SU-DHL-6 (cell line): ENCODE data around the gene FN1.

Experiments
- H2AFZ ChIP-seq: fragments of 200-600 bp; sonication (generic); 2 replicates; pipeline ENCODE4 v1.6.1; 2014; ENCODE audit warnings: low read depth, mild to moderate bottlenecking, moderate library complexity, mixed read lengths, antibody characterized with exemption, low read length; ENCODE audit not compliant: severe bottlenecking
- H3F3A ChIP-seq: fragments of 200-600 bp; shearing (Covaris generic); 2 replicates; pipeline ENCODE4 v1.6.0; 2016; ENCODE audit warnings: antibody characterized with exemption, mild to moderate bottlenecking; ENCODE audit not compliant: insufficient read depth
- H3K27ac ChIP-seq: fragments of 200-600 bp; sonication (generic); 2 replicates; pipeline ENCODE4 v1.5.1; 2016; ENCODE audit warnings: low read depth, mild to moderate bottlenecking, low read length, moderate library complexity, mixed read lengths
- H3K27me3 ChIP-seq: fragments of 200-600 bp; sonication (generic), shearing (Covaris generic); 2 replicates; pipeline ENCODE4 v1.6.0; 2014; ENCODE audit warnings: mild to moderate bottlenecking, low read length
- H3K36me3 ChIP-seq: fragments of 200-600 bp; sonication (generic); 2 replicates; pipeline ENCODE4 v1.6.1; 2014; ENCODE audit warnings: mild to moderate bottlenecking, low read length, mixed read lengths
- H3K4me2 ChIP-seq: fragments of 300-600, 200-600 bp; shearing (Covaris generic), sonication (generic); 2 replicates; pipeline ENCODE4 v1.6.0; 2014; ENCODE audit warnings: low read length, low read depth, mild to moderate bottlenecking; ENCODE audit not compliant: poor library complexity, severe bottlenecking
- H3K4me3 ChIP-seq: fragments of 200-600 bp; sonication (generic); 2 replicates; pipeline ENCODE4 v1.5.1; 2014; ENCODE audit warnings: antibody characterized with exemption, low read length, mild to moderate bottlenecking, mixed read lengths; ENCODE audit not compliant: insufficient read depth, poor library complexity, severe bottlenecking
- H3K79me2 ChIP-seq: fragments of 200-600 bp; sonication (generic); 2 replicates; pipeline ENCODE4 v1.6.1; 2014; ENCODE audit warnings: mild to moderate bottlenecking, low read length, moderate library complexity; ENCODE audit not compliant: insufficient read depth
- H3K9ac ChIP-seq: fragments of 200-600 bp; sonication (generic); 2 replicates; pipeline ENCODE4 v1.7.0; 2014; ENCODE audit warnings: mild to moderate bottlenecking, low read length
- H3K9me2 ChIP-seq: fragments of 200-600 bp; sonication (generic); replicated peaks from 2 replicates; pipeline ENCODE4 v1.6.1; 2014; ENCODE audit warnings: low read length; ENCODE audit not compliant: insufficient read depth
- H3K9me3 ChIP-seq: fragments of 200-600 bp; sonication (generic); 2 replicates; pipeline ENCODE4 v1.6.1; 2014; ENCODE audit warnings: low read length, mixed read lengths; ENCODE audit not compliant: insufficient read depth
- H4K20me1 ChIP-seq: fragments of 200-600 bp; sonication (generic); 2 replicates; pipeline ENCODE4 v1.6.1; 2014; ENCODE audit warnings: low read depth, mild to moderate bottlenecking, antibody characterized with exemption, low read length, moderate library complexity, mixed read lengths
- CTCF ChIP-seq: fragments of 200-600 bp; sonication (generic); IDR thresholded peaks from one replicate; pipeline ENCODE4 v1.5.1; 2017; ENCODE audit warnings: antibody characterized with exemption, mild to moderate bottlenecking, low read length, moderate library complexity; ENCODE audit not compliant: insufficient read depth, poor library complexity, severe bottlenecking
- EZH2phosphoT487 ChIP-seq: fragments of 200-600 bp; sonication (generic), shearing (Covaris generic); conservative IDR thresholded peaks from 2 replicates; pipeline ENCODE4 v1.6.1; 2018; ENCODE audit warnings: mild to moderate bottlenecking, antibody characterized with exemption, low read length, moderate library complexity, mixed read lengths

Gene FN1

DNA sequence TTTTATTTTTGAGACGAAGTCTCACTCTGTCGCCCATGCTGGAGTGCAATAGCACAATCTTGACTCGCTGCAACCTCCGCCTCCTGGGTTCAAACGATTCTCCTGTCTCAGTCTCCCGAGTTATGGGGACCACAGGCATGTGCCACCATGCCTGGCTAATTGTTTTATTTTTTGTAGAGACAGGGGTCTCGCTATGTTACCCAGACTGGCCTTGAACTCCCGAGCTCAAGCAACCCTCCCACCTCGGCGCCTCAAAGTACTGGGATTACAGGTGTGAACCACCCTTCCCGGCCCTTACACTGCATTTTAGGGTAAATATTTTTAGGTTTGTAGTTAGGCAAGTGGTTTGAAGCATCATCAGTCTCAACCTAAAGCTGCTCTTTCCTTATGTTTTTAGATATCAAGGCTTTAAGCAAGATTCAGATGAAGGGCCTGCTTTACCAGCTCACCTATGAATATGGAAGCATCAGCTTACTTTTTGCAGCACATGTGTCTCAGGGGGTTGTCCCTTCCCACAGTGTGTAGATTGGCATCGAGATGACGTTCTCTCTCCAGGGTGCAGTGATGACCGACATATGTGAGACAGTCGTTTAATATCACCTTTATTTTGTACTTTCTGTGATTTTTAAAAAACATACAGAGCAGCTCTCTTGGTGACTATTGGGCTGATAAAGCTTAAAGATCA lies 76.8 kb downstream of the FN1 start:
- Histone ChIP-seq H3K4me3 (no peak overlapping the region), H3K9ac (no peak overlapping the region), H3K79me2 (no peaks in the 10 kb centered on the region), H3K4me2 (no peak overlapping the region), H3F3A (no peaks in the 10 kb centered on the region), H3K27me3 (no peaks in the 10 kb centered on the region), H3K36me3 (peaks cover 5% of the 10 kb centered on the region; the same call in 1 of the 2 replicates), H3K27ac (no peak overlapping the region), H3K9me3 (no peaks in the 10 kb centered on the region), H3K9me2 (no peaks in the 10 kb centered on the region), H2AFZ (no peak overlapping the region), H4K20me1 (no peaks in the 10 kb centered on the region)
- no peak for TF ChIP-seq EZH2phosphoT487
- TF ChIP-seq CTCF, result no peak

GRCh38 chr2:215358312-215358845 lies 77.5 kb downstream of the FN1 start:
- no peak overlapping the region for H3K4me2 ChIP-seq

DNA sequence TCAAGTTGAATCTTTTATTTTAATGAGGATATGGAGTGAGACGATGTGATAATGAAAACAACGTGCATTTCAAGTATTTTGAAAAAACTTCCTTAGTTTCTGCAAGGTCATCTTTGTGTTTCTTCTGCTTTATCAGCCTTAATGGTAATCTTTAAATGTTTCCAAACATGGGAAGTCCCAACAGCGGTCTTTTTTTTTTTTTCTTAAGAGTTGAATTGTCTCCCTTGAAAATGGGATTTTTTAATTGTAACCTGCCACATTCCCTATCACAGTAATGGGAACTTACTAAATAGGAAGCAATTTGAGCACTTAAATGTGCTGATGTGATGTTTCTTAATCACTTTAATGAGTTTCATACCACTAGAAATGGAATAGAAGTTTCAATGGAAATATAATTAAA lies 78.2 kb downstream of the FN1 start:
- H2AFZ ChIP-seq, result no peak overlapping the region
- no peaks in the 10 kb centered on the region for H3F3A ChIP-seq
- no peaks in the 10 kb centered on the region for H4K20me1 ChIP-seq
- no peak for TF ChIP-seq EZH2phosphoT487
- TF ChIP-seq CTCF, result no peak
- H3K4me2 ChIP-seq, result no peak overlapping the region
- H3K27ac ChIP-seq, result no peak overlapping the region
- peaks cover 5% of the 10 kb centered on the region; the same call in 1 of the 2 replicates for H3K36me3 ChIP-seq
- no peak overlapping the region for H3K4me3 ChIP-seq
- H3K9me3 ChIP-seq, result no peaks in the 10 kb centered on the region
- H3K27me3 ChIP-seq, result no peaks in the 10 kb centered on the region
- no peaks in the 10 kb centered on the region for H3K79me2 ChIP-seq
- H3K9ac ChIP-seq, result no peak overlapping the region
- H3K9me2 ChIP-seq, result no peaks in the 10 kb centered on the region

More at GRCh38 chr2:215358312-215358845, 77.5 kb downstream of the FN1 start:
- H3K4me3 ChIP-seq, result no peak overlapping the region
- peaks cover 5% of the 10 kb centered on the region; the same call in 1 of the 2 replicates for H3K36me3 ChIP-seq
- no peaks in the 10 kb centered on the region for H3K9me3 ChIP-seq
- no peak overlapping the region for H3K27ac ChIP-seq
- TF ChIP-seq CTCF, result no peak
- TF ChIP-seq EZH2phosphoT487, result no peak
- no peaks in the 10 kb centered on the region for H4K20me1 ChIP-seq
- H3K9ac ChIP-seq, result no peak overlapping the region
- H3K9me2 ChIP-seq, result no peaks in the 10 kb centered on the region
- H3F3A ChIP-seq, result no peaks in the 10 kb centered on the region
- no peak overlapping the region for H2AFZ ChIP-seq
- no peaks in the 10 kb centered on the region for H3K79me2 ChIP-seq
- no peaks in the 10 kb centered on the region for H3K27me3 ChIP-seq
